Upper lobe of right lung (tissue), 1 donor: ENCODE measurements around the gene WBP4. TPM values are rescaled to one million over a fixed set of nuclear protein-coding genes. Genes with fewer than 3 reads are reported as not detected.

Experiments
- ATAC-seq: fragments of 200-7000 bp; cut with Tn5 transposase; one replicate; pipeline ENCODE4 v1.9.1; 2020; ENCODE audit warnings: mild to moderate bottlenecking, moderate library complexity
- DNase-seq: peaks from one replicate; pipeline ENCODE4 v3.0.0-alpha.2; 2020
- H3K27ac ChIP-seq: fragments of 200-600 bp; one replicate; pipeline ENCODE4 v1.8.0; 2022
- H3K27me3 ChIP-seq: fragments of 200-600 bp; one replicate; pipeline ENCODE4 v1.8.0; 2022; ENCODE audit warnings: mild to moderate bottlenecking
- H3K36me3 ChIP-seq: fragments of 200-600 bp; one replicate; pipeline ENCODE4 v1.8.0; 2022
- H3K4me1 ChIP-seq: fragments of 200-600 bp; one replicate; pipeline ENCODE4 v1.8.0; 2022
- H3K4me3 ChIP-seq: fragments of 200-600 bp; one replicate; pipeline ENCODE4 v1.8.0; 2022; ENCODE audit warnings: mild to moderate bottlenecking
- H3K9me3 ChIP-seq: fragments of 200-600 bp; one replicate; pipeline ENCODE4 v1.8.0; 2022
- intact Hi-C: fragments of 100-400 bp; cut with DNase I; formaldehyde crosslinking; loops from one replicate; pipeline ENCODE4 v1.11.0; 2022
- total RNA-seq: library from RNA; stranded (reverse); fragmentation: NEBNext Ultra II Directional; extraction: Animal tissue kit (Norgen Biotek cat#: 25700); gene quantifications from one replicate; pipeline ENCODE4 v1.2.1, GENCODE V29; 2021
- TF ChIP-seq, protein P1 (sequence below): fragments of 200-600 bp; IDR thresholded peaks from one replicate; pipeline ENCODE4 v1.8.0; 2022; ENCODE audit warnings: antibody characterized with exemption
- donor health status: DM: no; HTN: yes; CAD: no; lungs with severe emphysema.

The WBP4 gene
- total RNA-seq, 1 donor from 2014 or later = 11.0 TPM

DNA sequence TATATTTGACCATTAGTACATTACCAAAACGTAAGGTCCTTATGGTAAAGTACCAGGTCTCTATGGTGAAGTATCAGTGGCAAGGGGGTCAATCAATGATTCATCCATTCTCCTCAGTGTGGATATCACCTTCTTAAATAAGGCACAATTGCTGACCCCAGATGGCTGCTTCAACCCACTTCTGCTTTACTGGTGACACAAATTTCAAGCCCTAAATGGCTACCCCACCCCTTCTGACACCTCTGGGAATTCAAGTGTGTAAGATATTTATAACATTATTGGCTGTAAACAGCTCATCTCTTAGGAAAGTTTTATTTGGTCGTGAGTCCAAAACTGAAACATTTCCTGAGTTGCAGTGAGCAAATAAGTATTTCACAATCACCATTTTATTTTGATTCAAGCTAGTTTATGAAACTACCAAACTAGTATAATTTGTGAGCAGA is 7.9 kb upstream of the WBP4 start:
- Histone ChIP-seq H3K4me1 (peaks cover 68% of the 10 kb centered on the region), H3K9me3 (no peaks in the 10 kb centered on the region), H3K36me3 (no peaks in the 10 kb centered on the region), H3K27ac (peak overlapping the region; percentile 39), H3K27me3 (no peaks in the 10 kb centered on the region), H3K4me3 (no peak overlapping the region)
- DNase-seq (no peak), ATAC-seq (peak; percentile 69)
- intact Hi-C loops = no loop called here
- TF ChIP-seq, protein P1, sequence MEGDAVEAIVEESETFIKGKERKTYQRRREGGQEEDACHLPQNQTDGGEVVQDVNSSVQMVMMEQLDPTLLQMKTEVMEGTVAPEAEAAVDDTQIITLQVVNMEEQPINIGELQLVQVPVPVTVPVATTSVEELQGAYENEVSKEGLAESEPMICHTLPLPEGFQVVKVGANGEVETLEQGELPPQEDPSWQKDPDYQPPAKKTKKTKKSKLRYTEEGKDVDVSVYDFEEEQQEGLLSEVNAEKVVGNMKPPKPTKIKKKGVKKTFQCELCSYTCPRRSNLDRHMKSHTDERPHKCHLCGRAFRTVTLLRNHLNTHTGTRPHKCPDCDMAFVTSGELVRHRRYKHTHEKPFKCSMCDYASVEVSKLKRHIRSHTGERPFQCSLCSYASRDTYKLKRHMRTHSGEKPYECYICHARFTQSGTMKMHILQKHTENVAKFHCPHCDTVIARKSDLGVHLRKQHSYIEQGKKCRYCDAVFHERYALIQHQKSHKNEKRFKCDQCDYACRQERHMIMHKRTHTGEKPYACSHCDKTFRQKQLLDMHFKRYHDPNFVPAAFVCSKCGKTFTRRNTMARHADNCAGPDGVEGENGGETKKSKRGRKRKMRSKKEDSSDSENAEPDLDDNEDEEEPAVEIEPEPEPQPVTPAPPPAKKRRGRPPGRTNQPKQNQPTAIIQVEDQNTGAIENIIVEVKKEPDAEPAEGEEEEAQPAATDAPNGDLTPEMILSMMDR = no peak

DNA sequence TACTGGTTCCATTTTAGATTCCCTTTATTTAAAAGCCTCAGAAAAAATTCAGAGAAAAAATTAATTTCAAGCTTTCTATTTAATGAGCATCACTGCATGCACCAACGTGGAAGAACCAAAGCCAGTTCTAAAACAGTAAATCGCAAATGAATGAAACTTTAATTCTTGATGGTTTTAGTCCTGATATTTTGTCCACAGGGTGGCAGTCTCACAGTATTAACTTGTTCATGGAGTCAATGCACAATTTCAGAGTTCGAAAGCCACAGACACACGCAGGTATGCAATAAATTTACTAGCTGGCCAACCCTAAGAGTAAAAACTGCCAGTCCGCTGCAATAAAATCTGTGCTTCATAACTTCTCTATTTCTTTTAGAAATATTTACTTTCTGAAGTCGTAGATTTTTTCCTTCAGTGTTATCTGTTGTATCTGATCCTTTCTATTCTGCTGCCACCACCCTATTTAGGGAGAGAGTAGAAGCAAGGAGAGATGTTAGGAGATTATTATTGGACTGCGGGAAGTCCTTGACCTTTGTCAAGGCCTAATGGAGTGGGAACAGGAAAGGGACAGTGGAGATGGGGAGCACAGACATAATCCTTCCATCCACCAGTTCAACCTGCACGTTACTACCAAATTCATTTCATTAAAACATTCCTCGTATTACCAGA is 7.0 kb upstream of the WBP4 start:
- intact Hi-C loops = no loop called here
- no peaks in the 10 kb centered on the region for H3K9me3 ChIP-seq
- H3K27ac ChIP-seq = peak overlapping the region; percentile 20
- TF ChIP-seq, protein P1 = peak; percentile 59
- H3K27me3 ChIP-seq = no peaks in the 10 kb centered on the region
- peaks cover 67% of the 10 kb centered on the region for H3K4me1 ChIP-seq
- no peak overlapping the region for H3K4me3 ChIP-seq
- no peaks in the 10 kb centered on the region for H3K36me3 ChIP-seq
- ATAC-seq (peak; percentile 62), DNase-seq (no peak)

DNA sequence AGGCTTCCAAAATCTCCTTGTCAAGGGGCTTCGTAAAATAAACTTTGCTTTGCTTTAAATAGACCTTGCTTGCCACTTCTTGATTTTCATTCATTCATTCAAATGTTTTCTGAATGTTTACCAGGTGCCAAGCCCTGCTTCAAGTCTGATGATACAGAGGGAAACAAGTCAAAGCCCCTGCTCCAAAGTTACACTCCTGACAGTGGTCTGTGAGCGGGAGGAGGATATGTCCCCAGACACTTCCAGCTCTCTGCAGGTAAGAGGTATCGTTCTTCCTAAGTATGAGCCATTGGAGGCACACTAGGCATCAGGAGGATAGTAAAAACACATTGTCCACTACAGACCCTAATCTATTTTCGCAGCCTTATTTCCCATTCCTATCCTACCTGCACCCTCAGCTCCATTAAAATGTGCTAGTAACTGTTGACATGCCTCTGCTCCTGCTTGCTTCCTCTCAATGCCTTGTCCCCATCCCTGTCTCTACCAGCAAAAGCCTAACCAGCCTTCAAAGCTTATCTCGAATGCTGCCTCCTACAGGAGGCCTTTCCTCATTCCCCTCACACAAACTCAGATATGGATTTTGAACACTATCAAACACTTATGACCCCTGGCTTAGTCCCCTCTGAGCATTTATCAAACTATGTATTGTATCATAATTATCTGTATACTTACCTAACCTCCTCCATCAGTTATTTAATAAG is 6.2 kb upstream of the WBP4 start:
- peaks cover 64% of the 10 kb centered on the region for H3K4me1 ChIP-seq
- intact Hi-C loops = no loop called here
- ATAC-seq = no peak

DNA sequence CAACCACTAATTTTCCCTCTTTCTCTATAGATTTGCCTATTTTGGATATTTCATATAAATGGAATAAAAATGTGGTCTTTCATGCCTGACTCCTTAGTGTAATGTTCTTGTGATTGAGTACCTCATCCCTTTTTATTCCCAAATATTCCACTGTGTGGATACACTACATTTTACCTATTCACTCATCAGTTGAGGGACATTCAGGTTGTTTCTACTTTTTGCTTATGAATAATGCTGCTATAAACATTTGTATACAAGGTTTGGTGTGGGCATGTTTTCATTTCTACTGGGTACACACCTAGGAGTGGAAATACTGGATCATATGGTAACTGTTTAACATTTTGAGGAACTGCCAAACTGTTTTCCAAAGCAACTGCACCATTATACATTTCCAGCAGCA is 5.1 kb upstream of the WBP4 start:
- intact Hi-C loops = no loop called here
- no peak overlapping the region for H3K4me3 ChIP-seq
- H3K4me1 ChIP-seq = peaks cover 64% of the 10 kb centered on the region
- no peak overlapping the region for H3K27ac ChIP-seq
- H3K27me3 ChIP-seq = no peaks in the 10 kb centered on the region
- DNase-seq = no peak
- no peaks in the 10 kb centered on the region for H3K9me3 ChIP-seq
- no peaks in the 10 kb centered on the region for H3K36me3 ChIP-seq
- ATAC-seq = no peak
- TF ChIP-seq, protein P1 = no peak

More for the DNA sequence above, 6.2 kb upstream of the WBP4 start:
- no peak for DNase-seq
- H3K4me3 ChIP-seq = no peak overlapping the region
- no peaks in the 10 kb centered on the region for H3K9me3 ChIP-seq
- H3K27me3 ChIP-seq = no peaks in the 10 kb centered on the region
- no peaks in the 10 kb centered on the region for H3K36me3 ChIP-seq
- TF ChIP-seq, protein P1 = no peak
- peak overlapping the region; percentile 20 for H3K27ac ChIP-seq

DNA sequence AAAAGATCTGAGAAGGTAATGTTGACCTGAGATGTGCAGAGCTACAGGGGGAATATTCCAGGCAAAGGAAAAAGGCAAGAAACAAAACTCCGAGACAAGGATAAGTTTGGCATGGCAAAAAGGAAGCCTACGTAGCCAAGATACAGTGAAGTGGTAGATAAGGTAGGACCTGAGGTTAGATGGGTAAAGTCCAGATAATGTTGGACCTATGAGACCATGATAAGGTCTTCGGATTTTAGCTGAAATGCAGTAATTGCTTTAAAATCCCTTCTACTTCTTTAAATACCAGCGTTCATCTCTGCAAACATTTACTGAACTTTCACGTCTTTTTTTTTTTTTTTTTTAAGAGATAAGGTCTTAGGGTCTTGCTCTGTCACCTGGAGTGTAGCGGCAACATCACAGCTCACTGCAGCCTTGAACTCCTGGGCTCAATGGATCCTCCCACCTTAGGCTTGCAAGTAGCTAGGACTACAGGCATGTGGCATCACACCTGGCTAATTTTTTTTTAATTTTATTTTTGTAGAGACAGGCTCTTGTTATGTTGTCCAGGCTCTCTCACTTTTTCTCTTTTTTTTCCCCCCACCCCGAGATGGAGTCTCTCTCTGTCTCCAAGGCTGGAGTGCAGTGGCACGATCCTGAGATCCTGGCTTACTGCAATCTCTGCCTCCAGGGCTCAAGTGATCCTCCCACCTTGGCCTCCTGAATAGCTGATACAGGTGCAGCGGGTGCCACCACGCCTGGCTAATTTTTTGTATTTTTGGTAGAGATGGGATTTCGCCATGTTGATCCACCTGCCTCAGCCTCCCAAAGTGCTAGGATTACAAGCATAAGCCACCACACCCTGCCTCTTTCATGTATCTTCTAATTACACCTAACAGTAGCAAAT is 4.2 kb upstream of the WBP4 start:
- ATAC-seq = no peak
- H3K4me1 ChIP-seq = peaks cover 64% of the 10 kb centered on the region
- H3K27ac ChIP-seq = no peak overlapping the region
- TF ChIP-seq, protein P1 = no peak
- H3K36me3 ChIP-seq = no peaks in the 10 kb centered on the region
- no peak overlapping the region for H3K4me3 ChIP-seq
- DNase-seq = no peak
- H3K27me3 ChIP-seq = no peaks in the 10 kb centered on the region
- intact Hi-C loops = no loop called here
- H3K9me3 ChIP-seq = no peaks in the 10 kb centered on the region
